ENCODE data around the gene CYP19A1. TPM values are rescaled to one million over a fixed set of nuclear protein-coding genes. Genes with fewer than 3 reads are reported as not detected.

The CYP19A1 gene
- total RNA-seq, 1 donor from 2014 or later, result not detected

GRCh38 chr15:51363383-51363782 is 25.0 kb upstream of the CYP19A1 start:
- DNase-seq (ENCODE audit: low spot score) (no peak), ATAC-seq (no peak)

- ATAC-seq (no peak), DNase-seq (ENCODE audit: low spot score) (no peak)
Measured at GRCh38 chr15:51359981-51360380, 21.6 kb upstream of the CYP19A1 start.

- ATAC-seq (no peak), DNase-seq (ENCODE audit: low spot score) (no peak)
Measured at GRCh38 chr15:51356983-51357382, 18.6 kb upstream of the CYP19A1 start.

- DNase-seq (ENCODE audit: low spot score) (no peak), ATAC-seq (no peak)
Measured at GRCh38 chr15:51356147-51356546, 17.8 kb upstream of the CYP19A1 start.

GRCh38 chr15:51355096-51355495 is 16.7 kb upstream of the CYP19A1 start:
- ATAC-seq (no peak), DNase-seq (ENCODE audit: low spot score) (no peak)

GRCh38 chr15:51353976-51354375 is 15.6 kb upstream of the CYP19A1 start:
- DNase-seq (ENCODE audit: low spot score), result no peak
- ATAC-seq, result no peak

- DNase-seq (ENCODE audit: low spot score) (no peak), ATAC-seq (no peak)
Measured at GRCh38 chr15:51350723-51351122, 12.3 kb upstream of the CYP19A1 start.

GRCh38 chr15:51349156-51349844 is 10.9 kb upstream of the CYP19A1 start:
- ATAC-seq (no peak), DNase-seq (ENCODE audit: low spot score) (no peak)

- no peak for ATAC-seq
- DNase-seq (ENCODE audit: low spot score), result no peak
Measured at GRCh38 chr15:51348688-51349087, 10.3 kb upstream of the CYP19A1 start.

- no peak for ATAC-seq
- DNase-seq (ENCODE audit: low spot score), result no peak
Measured at GRCh38 chr15:51346136-51346535, 7.7 kb upstream of the CYP19A1 start.

- DNase-seq (ENCODE audit: low spot score), result no peak
- no peak for ATAC-seq
Measured at GRCh38 chr15:51343466-51343865, 5.1 kb upstream of the CYP19A1 start.

GRCh38 chr15:51342227-51342999 is 4.0 kb upstream of the CYP19A1 start:
- ATAC-seq, result no peak
- no peak for DNase-seq (ENCODE audit: low spot score)

GRCh38 chr15:51341366-51342226 is 3.2 kb upstream of the CYP19A1 start, which contains the start of gene GLDN:
Gene GLDN, plus strand, starts transcription at chr15:51341655. Its CDS starts 30 bp downstream, at chr15:51341685.
- DNase-seq (ENCODE audit: low spot score) (peak; percentile 52), ATAC-seq (peak; percentile 90)

- ATAC-seq (no peak), DNase-seq (ENCODE audit: low spot score) (no peak)
Measured at GRCh38 chr15:51335538-51336410, 2.6 kb downstream of the CYP19A1 start.

- ATAC-seq, result no peak
- DNase-seq (ENCODE audit: low spot score), result no peak
Measured at GRCh38 chr15:51335087-51335486, 3.3 kb downstream of the CYP19A1 start.

- DNase-seq (ENCODE audit: low spot score), result no peak
- ATAC-seq, result no peak
Measured at GRCh38 chr15:51334011-51334451, 4.4 kb downstream of the CYP19A1 start.

- DNase-seq (ENCODE audit: low spot score) (no peak), ATAC-seq (no peak)
Measured at GRCh38 chr15:51333571-51333970, 4.8 kb downstream of the CYP19A1 start.

GRCh38 chr15:51332206-51333147 is 5.9 kb downstream of the CYP19A1 start:
- ATAC-seq, result no peak
- DNase-seq (ENCODE audit: low spot score), result no peak

- DNase-seq (ENCODE audit: low spot score) (no peak), ATAC-seq (no peak)
Measured at GRCh38 chr15:51331141-51331540, 7.3 kb downstream of the CYP19A1 start.

All from left lobe of liver (tissue), 2 donors.